Neuronal stem cell (in vitro differentiated cells): ENCODE results near the gene PLD1.

Source experiments
- DNase-seq: peaks from one replicate; pipeline ENCODE4 v3.0.0-alpha.2; 2013; ENCODE audit warnings: low spot score
- H2AFZ ChIP-seq: one replicate; pipeline ENCODE4 v1.6.1; 2013; ENCODE audit warnings: mild to moderate bottlenecking, low read length, inconsistent platforms
- H2AK5ac ChIP-seq: 2 replicates; pipeline ENCODE4 v1.6.1; 2013; ENCODE audit warnings: low read depth, mild to moderate bottlenecking, inconsistent platforms, low read length, moderate library complexity, mixed read lengths
- H2BK120ac ChIP-seq: 2 replicates; pipeline ENCODE4 v1.6.1; 2013; ENCODE audit warnings: low read depth, mild to moderate bottlenecking, inconsistent platforms, low read length, moderate library complexity, mixed read lengths
- H2BK12ac ChIP-seq: one replicate; pipeline ENCODE4 v1.6.1; 2013; ENCODE audit warnings: low read length, inconsistent platforms
- H2BK15ac ChIP-seq: 2 replicates; pipeline ENCODE4 v1.6.1; 2013; ENCODE audit warnings: mild to moderate bottlenecking, low read length, inconsistent platforms, mixed read lengths
- H2BK5ac ChIP-seq: one replicate; pipeline ENCODE4 v1.6.1; 2013; ENCODE audit warnings: inconsistent platforms, mild to moderate bottlenecking, low read length, moderate library complexity
- H3K14ac ChIP-seq: one replicate; pipeline ENCODE4 v1.6.1; 2013; ENCODE audit warnings: low read length, inconsistent platforms
- H3K18ac ChIP-seq: 2 replicates; pipeline ENCODE4 v1.6.1; 2013; ENCODE audit warnings: low read length, inconsistent platforms
- H3K23ac ChIP-seq: 2 replicates; pipeline ENCODE4 v1.6.1; 2013; ENCODE audit warnings: low read depth, mild to moderate bottlenecking, mixed read lengths, low read length, inconsistent platforms; ENCODE audit not compliant: poor library complexity
- H3K27ac ChIP-seq: replicated peaks from 3 replicates; pipeline ENCODE4 v1.5.1; 2013; ENCODE audit warnings: low read length, inconsistent platforms
- H3K27me3 ChIP-seq, 3 experiments: 2 replicates each; pipeline ENCODE4 v1.6.1; 2013; ENCODE audit warnings: low read length in 3 of 3, mild to moderate bottlenecking in 2 of 3, inconsistent platforms in 1 of 3, low read depth in 1 of 3, mixed read lengths in 1 of 3, moderate library complexity in 1 of 3; ENCODE audit not compliant: control insufficient read depth in 3 of 3, insufficient read depth in 3 of 3
- H3K36me3 ChIP-seq, 2 donors: replicated peaks in 1 of 2; 2 replicates each; pipeline ENCODE4 v1.6.1; 2013; ENCODE audit warnings: low read length in 2 of 2; ENCODE audit not compliant: control insufficient read depth in 2 of 2, insufficient read depth in 2 of 2
- H3K4ac ChIP-seq: 2 replicates; pipeline ENCODE4 v1.6.1; 2013; ENCODE audit warnings: inconsistent platforms, mild to moderate bottlenecking, low read length, moderate library complexity
- H3K4me1 ChIP-seq, 2 donors: 1 replicate in 1 of 2; 2 replicates in 1 of 2; pipeline ENCODE4 v1.6.1; 2013; ENCODE audit warnings: low read length in 2 of 2, low read depth in 1 of 2; ENCODE audit not compliant: control insufficient read depth in 2 of 2, insufficient read depth in 1 of 2
- H3K4me2 ChIP-seq: one replicate; pipeline ENCODE4 v1.6.1; 2013; ENCODE audit warnings: mild to moderate bottlenecking, low read length, inconsistent platforms; ENCODE audit not compliant: insufficient read depth, poor library complexity, severe bottlenecking
- H3K4me3 ChIP-seq, 2 donors: 2 replicates each; pipeline ENCODE4 v1.5.1; 2013; ENCODE audit warnings: low read length in 2 of 2, mild to moderate bottlenecking in 2 of 2, inconsistent platforms in 1 of 2, moderate library complexity in 1 of 2
- H3K79me1 ChIP-seq: one replicate; pipeline ENCODE4 v1.6.1; 2013; ENCODE audit warnings: low read depth, mild to moderate bottlenecking, inconsistent platforms, low read length, moderate library complexity
- H3K9ac ChIP-seq: one replicate; pipeline ENCODE4 v1.6.1; 2013; ENCODE audit warnings: mild to moderate bottlenecking, low read depth, low read length, inconsistent platforms; ENCODE audit not compliant: poor library complexity
- H3K9me3 ChIP-seq, 2 donors: replicated peaks in 1 of 2; 2 replicates each; pipeline versions ENCODE3 to v1.6.1; 2013; ENCODE audit warnings: low read length in 2 of 2, mild to moderate bottlenecking in 2 of 2, inconsistent platforms in 1 of 2, low read depth in 1 of 2, mixed read lengths in 1 of 2, moderate library complexity in 1 of 2; ENCODE audit not compliant: control insufficient read depth in 2 of 2, insufficient read depth in 1 of 2
- H4K8ac ChIP-seq: one replicate; pipeline ENCODE4 v1.6.1; 2013; ENCODE audit warnings: low read depth, mild to moderate bottlenecking, inconsistent platforms, low read length, moderate library complexity
- H4K91ac ChIP-seq: one replicate; pipeline ENCODE4 v1.6.1; 2013; ENCODE audit warnings: low read length, low read depth, mild to moderate bottlenecking, inconsistent platforms; ENCODE audit not compliant: poor library complexity
- WGBS, 2 donors: extraction: QIAGEN DNeasy Blood & Tissue Kit; methylation state at CpG; one replicate each; pipeline ENCODE4 v1.1.7; 2013; ENCODE audit warnings: missing lambda C conversion rate in 2 of 2, mixed read lengths in 1 of 2; ENCODE audit not compliant: insufficient read length in 2 of 2, insufficient replicate concordance in 1 of 2; ENCODE audit errors: extremely low coverage in 2 of 2; 5-methylcytosine and 5-hydroxymethylcytosine counted together

PLD1 gene

DNA sequence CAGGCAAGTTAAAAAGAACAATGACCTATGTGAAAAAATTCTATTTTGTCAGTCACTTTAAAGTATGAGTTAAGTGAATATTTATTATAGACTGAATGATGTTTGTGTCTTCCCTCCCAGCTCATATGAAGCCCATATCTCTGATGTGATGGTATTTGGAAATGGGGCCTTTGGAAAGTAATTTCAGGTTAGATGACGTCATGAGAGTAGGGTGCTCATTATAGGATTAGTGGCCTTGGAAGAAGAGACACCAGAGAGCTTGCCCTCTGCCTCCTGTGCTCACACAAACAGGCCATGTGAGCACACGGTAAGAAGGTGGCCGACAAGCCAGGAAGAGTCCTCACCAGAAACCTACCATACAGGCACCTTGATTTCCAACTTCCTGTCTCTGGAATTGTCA, 211.3 kb downstream of the PLD1 start:
- no peak for DNase-seq
- no peak overlapping the region for H3K4me2 ChIP-seq
- H2BK120ac ChIP-seq, result no peak overlapping the region
- no peaks in the 10 kb centered on the region for H3K27me3 ChIP-seq
- no peak overlapping the region for H3K9ac ChIP-seq
- no peak overlapping the region for H3K4ac ChIP-seq
- H2BK5ac ChIP-seq, result no peak overlapping the region
- no peak overlapping the region for H2BK15ac ChIP-seq
- no peak overlapping the region for H3K14ac ChIP-seq
- no CpG with 5 or more reads among the region's 3 CpGs for WGBS, 2 donors
- no peaks in the 10 kb centered on the region for H3K9me3 ChIP-seq
- H3K79me1 ChIP-seq, result no peaks in the 10 kb centered on the region
- peaks cover 0 to 3% of the 10 kb centered on the region in 2 donors for H3K4me1 ChIP-seq
- no peak overlapping the region for H4K8ac ChIP-seq
- H4K91ac ChIP-seq, result no peak overlapping the region
- no peak overlapping the region for H2AFZ ChIP-seq
- H2AK5ac ChIP-seq, result no peak overlapping the region
- H3K4me3 ChIP-seq, result no peak overlapping the region
- no peak overlapping the region for H3K23ac ChIP-seq
- H2BK12ac ChIP-seq, result no peak overlapping the region
- no peaks in the 10 kb centered on the region for H3K36me3 ChIP-seq
- H3K27ac ChIP-seq, result no peak overlapping the region
- H3K18ac ChIP-seq, result no peak overlapping the region

DNA sequence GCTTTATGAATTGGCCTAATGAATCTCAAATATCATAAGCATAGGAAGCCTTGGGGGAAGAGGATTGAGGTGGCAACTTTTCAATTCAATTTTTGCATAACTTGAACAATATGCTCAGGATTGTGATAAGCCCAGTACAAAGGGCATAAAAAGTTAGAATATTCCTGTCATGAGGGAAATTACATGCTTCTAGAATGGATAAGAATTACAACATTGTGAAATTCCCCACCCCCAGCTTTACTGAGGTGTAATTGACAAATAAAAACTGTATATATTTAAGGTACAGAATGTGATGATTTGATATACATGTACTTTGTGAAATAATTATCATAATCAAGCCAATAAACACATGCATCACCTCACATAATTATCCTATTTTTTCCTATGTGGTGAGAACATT, 217.5 kb downstream of the PLD1 start:
- no peak for DNase-seq
- Histone ChIP-seq H3K36me3 (no peaks in the 10 kb centered on the region), H4K8ac (no peak overlapping the region), H3K27me3 (no peaks in the 10 kb centered on the region), H3K79me1 (no peaks in the 10 kb centered on the region), H3K27ac (no peak overlapping the region), H3K4me2 (no peak overlapping the region), H3K9me3 (peaks cover 0 to 3% of the 10 kb centered on the region in 2 donors), H3K4me1 (peaks cover 3 to 9% of the 10 kb centered on the region in 2 donors), H3K23ac (no peak overlapping the region), H2BK5ac (no peak overlapping the region), H2BK15ac (no peak overlapping the region), H2AFZ (no peak overlapping the region), H3K9ac (no peak overlapping the region), H3K14ac (no peak overlapping the region), H3K18ac (no peak overlapping the region), H3K4ac (no peak overlapping the region), H3K4me3 (no peak overlapping the region), H2BK12ac (no peak overlapping the region), H2AK5ac (no peak overlapping the region), H4K91ac (no peak overlapping the region), H2BK120ac (no peak overlapping the region)

DNA sequence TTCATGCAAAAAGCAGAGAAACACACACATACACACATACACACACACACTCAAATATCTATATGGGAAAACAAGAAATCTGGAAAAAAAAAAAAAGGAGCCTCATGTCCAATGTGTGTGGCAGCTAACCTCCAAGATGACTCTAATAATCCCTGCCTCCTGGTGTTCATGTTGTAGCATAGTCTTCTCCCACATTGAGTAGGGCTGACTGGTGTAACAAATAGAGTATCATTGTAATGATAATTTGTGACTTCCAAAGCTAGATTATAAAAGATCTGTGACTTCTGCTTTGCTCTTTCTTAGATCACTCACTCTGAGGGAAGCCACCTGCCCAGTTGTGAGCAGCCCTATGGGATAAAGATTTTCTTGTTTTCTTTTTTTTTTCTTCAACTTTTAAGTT, 219.2 kb downstream of the PLD1 start:
- Histone ChIP-seq H3K18ac (no peak overlapping the region), H2AK5ac (no peak overlapping the region), H2AFZ (no peak overlapping the region), H3K4ac (no peak overlapping the region), H2BK15ac (no peak overlapping the region), H3K79me1 (no peaks in the 10 kb centered on the region), H3K4me1 (peaks cover 3 to 9% of the 10 kb centered on the region in 2 donors), H3K27me3 (no peaks in the 10 kb centered on the region), H3K9me3 (peaks cover 0 to 3% of the 10 kb centered on the region in 2 donors), H3K4me3 (no peak overlapping the region), H4K91ac (no peak overlapping the region), H2BK12ac (no peak overlapping the region), H4K8ac (no peak overlapping the region), H2BK120ac (no peak overlapping the region), H3K23ac (no peak overlapping the region), H3K27ac (no peak overlapping the region), H3K4me2 (no peak overlapping the region), H3K36me3 (no peaks in the 10 kb centered on the region), H2BK5ac (no peak overlapping the region), H3K14ac (no peak overlapping the region), H3K9ac (no peak overlapping the region)
- DNase-seq, result no peak

DNA sequence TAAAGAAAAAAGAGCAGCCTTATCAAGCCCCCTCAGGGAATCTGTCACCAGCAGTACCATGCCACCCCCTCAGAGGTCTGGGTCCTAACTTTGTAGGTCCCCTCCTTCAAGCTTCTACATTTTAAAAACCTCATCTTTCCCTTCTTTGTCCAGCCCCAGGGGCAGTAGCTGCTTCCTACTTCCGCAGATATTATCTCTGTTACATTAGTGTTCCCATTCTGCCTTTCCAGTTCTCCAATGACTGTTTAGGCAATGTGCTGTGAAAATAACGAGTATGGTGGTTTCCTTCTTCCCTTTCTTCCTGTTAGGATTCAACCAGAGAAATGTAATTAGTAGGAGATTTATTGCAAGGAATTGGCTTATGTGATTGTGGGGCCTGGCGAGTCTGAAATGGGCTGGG, 224.0 kb downstream of the PLD1 start:
- Histone ChIP-seq H3K9ac (no peak overlapping the region), H3K4me3 (no peak overlapping the region), H3K27ac (no peak overlapping the region), H3K23ac (no peak overlapping the region), H3K36me3 (no peaks in the 10 kb centered on the region), H3K14ac (no peak overlapping the region), H3K27me3 (no peaks in the 10 kb centered on the region), H2BK15ac (no peak overlapping the region), H2BK120ac (no peak overlapping the region), H2AK5ac (no peak overlapping the region), H2BK12ac (no peak overlapping the region), H3K9me3 (peaks cover 0 to 3% of the 10 kb centered on the region in 2 donors), H3K4me2 (no peak overlapping the region), H2AFZ (no peak overlapping the region), H3K4ac (no peak overlapping the region), H4K91ac (no peak overlapping the region), H2BK5ac (no peak overlapping the region), H3K18ac (no peak overlapping the region), H3K4me1 (peaks cover 0 to 7% of the 10 kb centered on the region in 2 donors), H3K79me1 (no peaks in the 10 kb centered on the region), H4K8ac (no peak overlapping the region)
- no peak for DNase-seq
- WGBS, 2 donors, result no CpG with 5 or more reads among the region's 3 CpGs
